B cell (primary cell): ENCODE data around the gene PSEN1. TPM values are rescaled to one million over a fixed set of nuclear protein-coding genes. Genes with fewer than 3 reads are reported as not detected.

Experiments used
- ATAC-seq: fragments of 200-7000 bp; cut with Tn5 transposase; one replicate; pipeline ENCODE4 v1.10.0; 2021; ENCODE audit warnings: low read depth, mild to moderate bottlenecking, moderate number of reproducible peaks, moderate library complexity
- CTCF ChIA-PET: fragments of 350-600 bp; sonication (Branson Sonifier 250); formaldehyde crosslinking; loops from one replicate; lab custom pipeline; 2021; ENCODE audit warnings: antibody characterized with exemption, inconsistent platforms; lab: Charles Lee
- POLR2A ChIA-PET: fragments of 350-600 bp; sonication (Branson Sonifier 250); formaldehyde crosslinking; loops from one replicate; lab custom pipeline; 2021; ENCODE audit warnings: antibody characterized with exemption; lab: Charles Lee
- DNase-seq: peaks from one replicate; pipeline ENCODE4 v3.0.0; 2013
- H2AFZ ChIP-seq: 2 replicates; pipeline ENCODE4 v1.6.1; 2012; ENCODE audit warnings: mild to moderate bottlenecking, low read depth, low read length; ENCODE audit not compliant: insufficient read depth, poor library complexity, severe bottlenecking
- H3K27ac ChIP-seq, 2 donors: 1 replicate in 1 of 2; 2 replicates in 1 of 2; pipeline ENCODE4 v1.5.1; 2012 to 2013; ENCODE audit warnings: low read length in 2 of 2, mild to moderate bottlenecking in 2 of 2, moderate library complexity in 1 of 2
- H3K27me3 ChIP-seq, 4 experiments: fragments of 200-600 bp in 1 of 4; sonication (generic) in 1 of 4; replicated peaks in 1 of 4; 1 replicate in 2 of 4; 2 replicates in 2 of 4; pipeline versions ENCODE4 v1.6.1 to v1.7.0; 2013 to 2016; ENCODE audit warnings: low read length in 3 of 4, mild to moderate bottlenecking in 2 of 4, mixed read lengths in 1 of 4, moderate library complexity in 1 of 4; ENCODE audit not compliant: insufficient read depth in 4 of 4, control insufficient read depth in 3 of 4; ENCODE audit errors: control extremely low read depth in 1 of 4
- H3K36me3 ChIP-seq, 2 experiments: replicated peaks in 1 of 2; 1 replicate in 1 of 2; 2 replicates in 1 of 2; pipeline versions ENCODE4 v1.6.1 to v1.7.1; 2013; ENCODE audit warnings: low read length in 1 of 2; ENCODE audit not compliant: insufficient read depth in 2 of 2, control insufficient read depth in 1 of 2; ENCODE audit errors: control extremely low read depth in 1 of 2, extremely low read depth in 1 of 2
- H3K4me1 ChIP-seq, 2 donors: fragments of 200-600 bp in 1 of 2; sonication (generic) in 1 of 2; 1 replicate in 1 of 2; 2 replicates in 1 of 2; pipeline versions ENCODE4 v1.5.1 to v1.6.1; 2013 to 2017; ENCODE audit warnings: low read length in 2 of 2; ENCODE audit not compliant: control insufficient read depth in 2 of 2, insufficient read depth in 2 of 2
- H3K4me2 ChIP-seq: replicated peaks from 2 replicates; pipeline ENCODE3; 2012; ENCODE audit warnings: mild to moderate bottlenecking, low read depth, low read length; ENCODE audit not compliant: poor library complexity, severe bottlenecking
- H3K4me3 ChIP-seq, 5 experiments: fragments of 200-600 bp in 1 of 5; sonication (generic) in 1 of 5; 1 replicate in 3 of 5; 2 replicates in 2 of 5; pipeline versions ENCODE4 v1.5.1 to v1.7.0; 2011 to 2016; ENCODE audit warnings: low read length in 4 of 5, mild to moderate bottlenecking in 4 of 5, low read depth in 2 of 5, control low read depth in 1 of 5, moderate library complexity in 1 of 5; ENCODE audit not compliant: insufficient read depth in 1 of 5; ENCODE audit errors: control extremely low read depth in 1 of 5, extremely low read depth in 1 of 5
- H3K79me2 ChIP-seq: fragments of 200-600 bp; sonication (generic); one replicate; pipeline ENCODE4 v1.6.0; 2016; ENCODE audit warnings: low read length; ENCODE audit not compliant: control insufficient read depth, insufficient read depth
- H3K9ac ChIP-seq: fragments of 200-600 bp; sonication (generic); 2 replicates; pipeline ENCODE4 v1.6.1; 2017; ENCODE audit warnings: mild to moderate bottlenecking, low read length, moderate library complexity
- H3K9me3 ChIP-seq, 3 donors: one replicate each; pipeline versions ENCODE4 v1.6.1 to v1.7.1; 2013; ENCODE audit warnings: low read length in 2 of 3; ENCODE audit not compliant: control insufficient read depth in 2 of 3, insufficient read depth in 1 of 3; ENCODE audit errors: control extremely low read depth in 1 of 3
- H4K20me1 ChIP-seq: 2 replicates; pipeline ENCODE4 v1.6.0; 2012; ENCODE audit warnings: mild to moderate bottlenecking, low read length; ENCODE audit not compliant: insufficient read depth, control insufficient read depth, poor library complexity, severe bottlenecking
- H3K27ac Mint-ChIP-seq: one replicate; pipeline ENCODE4 v1.8.0; 2021; ENCODE audit warnings: mixed read lengths
- H3K27me3 Mint-ChIP-seq: one replicate; pipeline ENCODE4 v1.8.0; 2021; ENCODE audit warnings: mixed read lengths
- H3K4me1 Mint-ChIP-seq: one replicate; pipeline ENCODE4 v1.8.0; 2021; ENCODE audit warnings: mixed read lengths
- H3K4me3 Mint-ChIP-seq: one replicate; pipeline ENCODE4 v1.8.0; 2021; ENCODE audit warnings: mixed read lengths
- H3K9me3 Mint-ChIP-seq: one replicate; pipeline ENCODE4 v1.8.0; 2022; ENCODE audit warnings: mixed read lengths; ENCODE audit not compliant: insufficient read depth
- EZH2 ChIP-seq: IDR thresholded peaks from 2 replicates; pipeline ENCODE4 v1.6.1; 2012; ENCODE audit warnings: borderline replicate concordance, low read depth, mild to moderate bottlenecking, moderate library complexity, low read length; ENCODE audit not compliant: insufficient read depth, poor library complexity, severe bottlenecking
- WGBS: methylation state at CpG from one replicate; pipeline ENCODE4 v1.1.5; 2013; ENCODE audit warnings: missing lambda C conversion rate; ENCODE audit not compliant: insufficient coverage; 5-methylcytosine and 5-hydroxymethylcytosine counted together
- intact Hi-C: fragments of 100-400 bp; cut with micrococcal nuclease; formaldehyde crosslinking; loops from one replicate; pipeline ENCODE4 v1.10.0; 2022
- polyA plus RNA-seq: library from polyadenylated mRNA; depleted of rRNA; stranded (reverse); fragments of >200 nt; gene quantifications from 2 replicates; pipeline ENCODE4 v1.2.3, GENCODE V29; 2012
- total RNA-seq, 2 donors: library from RNA; stranded (reverse); fragments of 120-200 nt in 1 of 2; gene quantifications; 1 replicate in 1 of 2; 2 replicates in 1 of 2; pipeline versions ENCODE4 v1.2.3 to v1.2.4, GENCODE V29; 2013 to 2022
- TF ChIP-seq, protein P1 (sequence below): fragments of 200-600 bp; IDR thresholded peaks from one replicate; pipeline ENCODE4 v1.8.0; 2022; ENCODE audit warnings: antibody characterized with exemption, mild to moderate bottlenecking

Gene PSEN1
- total and polyA plus RNA-seq, 2 donors (not counting 1 experiment from before 2014, with no cell fraction given), result 10.2 to 75.9 TPM

DNA sequence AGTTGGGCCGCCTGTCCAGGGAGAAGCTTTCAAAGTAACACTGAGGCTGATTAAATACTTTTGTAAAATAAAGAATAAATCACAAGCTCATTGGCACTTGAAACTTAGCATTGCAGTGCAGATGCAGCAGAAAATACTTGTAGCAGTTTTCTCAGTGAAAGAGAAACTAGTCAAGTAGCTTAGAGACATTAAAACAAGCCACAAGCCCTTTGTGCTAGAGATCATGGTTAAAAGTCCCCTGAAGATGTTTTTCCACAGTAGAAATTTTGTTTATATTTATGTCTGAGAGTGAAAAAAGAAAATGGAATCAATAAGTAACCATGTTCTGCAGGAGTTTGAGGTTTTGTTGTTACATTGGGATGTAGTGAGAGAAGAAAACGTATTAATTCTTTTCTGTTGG is 5.9 kb downstream of the PSEN1 start:
- no peak overlapping the region for H3K9ac ChIP-seq

DNA sequence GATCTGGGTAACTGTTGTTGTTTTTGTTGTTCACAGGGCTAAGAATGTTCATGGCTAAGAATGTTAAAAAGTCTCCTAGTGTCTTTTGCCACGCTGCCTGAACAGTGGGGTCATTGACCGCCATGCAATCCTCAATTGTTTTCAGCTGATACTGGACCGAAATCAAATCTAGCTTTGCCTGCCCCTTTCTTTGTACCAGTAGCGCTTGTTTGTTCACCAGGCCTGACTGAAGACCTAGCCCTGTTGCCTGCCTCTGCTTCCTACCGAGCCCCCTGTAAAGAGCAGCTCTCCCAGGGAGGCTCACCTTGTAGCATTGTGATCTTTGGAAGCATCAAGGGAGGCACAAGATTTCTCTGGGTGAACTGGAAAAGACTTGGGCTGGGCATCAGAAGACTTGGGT is 6.7 kb downstream of the PSEN1 start:
- H3K79me2 ChIP-seq, result peaks cover 95% of the 10 kb centered on the region
- 97% methylated on average over 4 of the region's 5 CpGs for WGBS
- H3K27me3 Mint-ChIP-seq, result no peaks in the 10 kb centered on the region

More for the DNA sequence above, 5.9 kb downstream of the PSEN1 start:
- DNase-seq, result no peak
- Histone ChIP-seq H4K20me1 (peaks cover 55% of the 10 kb centered on the region), H3K4me3 (no peak overlapping the region), H3K4me1 (peaks cover 6 to 10% of the 10 kb centered on the region in 2 donors), H2AFZ (no peak overlapping the region), H3K4me2 (no peak overlapping the region), H3K36me3 (peaks cover 3 to 7% of the 10 kb centered on the region in 2 experiments), H3K27ac (peak overlapping the region in 1 of 2 donors; percentile 20), H3K9me3 (no peaks in the 10 kb centered on the region), H3K27me3 (no peaks in the 10 kb centered on the region), H3K79me2 (peaks cover 95% of the 10 kb centered on the region)
- Mint-ChIP-seq H3K9me3 (no peaks in the 10 kb centered on the region), H3K27ac (no peak overlapping the region), H3K4me3 (no peak overlapping the region), H3K4me1 (peaks cover 36% of the 10 kb centered on the region), H3K27me3 (no peaks in the 10 kb centered on the region)
- intact Hi-C loops, result no loop called here
- ChIA-PET POLR2A (no interaction called here), CTCF (no interaction called here)
- ATAC-seq, result no peak
- TF ChIP-seq, protein P1, sequence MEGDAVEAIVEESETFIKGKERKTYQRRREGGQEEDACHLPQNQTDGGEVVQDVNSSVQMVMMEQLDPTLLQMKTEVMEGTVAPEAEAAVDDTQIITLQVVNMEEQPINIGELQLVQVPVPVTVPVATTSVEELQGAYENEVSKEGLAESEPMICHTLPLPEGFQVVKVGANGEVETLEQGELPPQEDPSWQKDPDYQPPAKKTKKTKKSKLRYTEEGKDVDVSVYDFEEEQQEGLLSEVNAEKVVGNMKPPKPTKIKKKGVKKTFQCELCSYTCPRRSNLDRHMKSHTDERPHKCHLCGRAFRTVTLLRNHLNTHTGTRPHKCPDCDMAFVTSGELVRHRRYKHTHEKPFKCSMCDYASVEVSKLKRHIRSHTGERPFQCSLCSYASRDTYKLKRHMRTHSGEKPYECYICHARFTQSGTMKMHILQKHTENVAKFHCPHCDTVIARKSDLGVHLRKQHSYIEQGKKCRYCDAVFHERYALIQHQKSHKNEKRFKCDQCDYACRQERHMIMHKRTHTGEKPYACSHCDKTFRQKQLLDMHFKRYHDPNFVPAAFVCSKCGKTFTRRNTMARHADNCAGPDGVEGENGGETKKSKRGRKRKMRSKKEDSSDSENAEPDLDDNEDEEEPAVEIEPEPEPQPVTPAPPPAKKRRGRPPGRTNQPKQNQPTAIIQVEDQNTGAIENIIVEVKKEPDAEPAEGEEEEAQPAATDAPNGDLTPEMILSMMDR, result no peak
- no peak for TF ChIP-seq EZH2
- no CpG with 5 or more reads among the region's 2 CpGs for WGBS

More for the DNA sequence above, 6.7 kb downstream of the PSEN1 start:
- no peak for ATAC-seq
- Mint-ChIP-seq H3K27ac (no peak overlapping the region), H3K4me1 (peaks cover 33% of the 10 kb centered on the region), H3K9me3 (no peaks in the 10 kb centered on the region), H3K4me3 (no peak overlapping the region)
- peaks cover 57% of the 10 kb centered on the region for H4K20me1 ChIP-seq
- no peak overlapping the region for H3K4me2 ChIP-seq
- POLR2A ChIA-PET, result no interaction called here
- no peak overlapping the region for H3K9ac ChIP-seq
- CTCF ChIA-PET, result no interaction called here
- peak overlapping the region in 1 of 2 donors; percentile 8 for H3K27ac ChIP-seq
- H3K4me3 ChIP-seq, result no peak overlapping the region
- H3K36me3 ChIP-seq, result peaks cover 5 to 14% of the 10 kb centered on the region in 2 experiments
- no peaks in the 10 kb centered on the region for H3K9me3 ChIP-seq
- intact Hi-C loops, result no loop called here
- H3K27me3 ChIP-seq, result no peaks in the 10 kb centered on the region
- H2AFZ ChIP-seq, result no peak overlapping the region
- TF ChIP-seq, protein P1, result no peak
- TF ChIP-seq EZH2, result no peak
- no peak for DNase-seq
- H3K4me1 ChIP-seq, result peaks cover 0 to 3% of the 10 kb centered on the region in 2 donors
